ENCODE measurements around the gene INPP4A. TPM values are rescaled to one million over a fixed set of nuclear protein-coding genes. Genes with fewer than 3 reads are reported as not detected.

The INPP4A gene
- total RNA-seq, 1 donor, result 26.8 TPM

DNA sequence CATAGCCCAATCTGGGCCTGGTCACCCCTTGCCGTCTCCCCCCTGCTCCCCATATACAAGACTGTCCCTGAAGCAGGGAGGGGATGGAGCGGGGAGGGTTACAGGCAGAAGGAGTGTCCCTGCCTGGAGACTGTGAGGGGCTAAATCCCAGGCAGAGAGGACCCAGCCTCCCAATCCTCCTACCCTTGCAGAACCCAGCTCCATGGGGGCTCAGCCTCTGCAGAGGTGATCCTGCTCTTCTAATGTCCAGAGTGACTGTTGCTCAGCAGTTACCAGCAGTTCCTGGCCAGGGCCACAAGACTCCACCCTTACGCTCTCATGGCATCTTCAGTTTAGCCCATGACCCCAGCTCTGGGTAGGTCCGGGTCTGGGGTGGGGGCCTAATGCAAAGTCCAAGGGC, 105.5 kb downstream of the INPP4A start:
- no peak for DNase-seq (ENCODE audit: low read depth)
- TF ChIP-seq, protein P1, sequence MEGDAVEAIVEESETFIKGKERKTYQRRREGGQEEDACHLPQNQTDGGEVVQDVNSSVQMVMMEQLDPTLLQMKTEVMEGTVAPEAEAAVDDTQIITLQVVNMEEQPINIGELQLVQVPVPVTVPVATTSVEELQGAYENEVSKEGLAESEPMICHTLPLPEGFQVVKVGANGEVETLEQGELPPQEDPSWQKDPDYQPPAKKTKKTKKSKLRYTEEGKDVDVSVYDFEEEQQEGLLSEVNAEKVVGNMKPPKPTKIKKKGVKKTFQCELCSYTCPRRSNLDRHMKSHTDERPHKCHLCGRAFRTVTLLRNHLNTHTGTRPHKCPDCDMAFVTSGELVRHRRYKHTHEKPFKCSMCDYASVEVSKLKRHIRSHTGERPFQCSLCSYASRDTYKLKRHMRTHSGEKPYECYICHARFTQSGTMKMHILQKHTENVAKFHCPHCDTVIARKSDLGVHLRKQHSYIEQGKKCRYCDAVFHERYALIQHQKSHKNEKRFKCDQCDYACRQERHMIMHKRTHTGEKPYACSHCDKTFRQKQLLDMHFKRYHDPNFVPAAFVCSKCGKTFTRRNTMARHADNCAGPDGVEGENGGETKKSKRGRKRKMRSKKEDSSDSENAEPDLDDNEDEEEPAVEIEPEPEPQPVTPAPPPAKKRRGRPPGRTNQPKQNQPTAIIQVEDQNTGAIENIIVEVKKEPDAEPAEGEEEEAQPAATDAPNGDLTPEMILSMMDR (IDR thresholded peaks at IDR 0.05; ENCODE audit: insufficient read depth, low read depth, low read length), result no peak
- H3K4me3 ChIP-seq (ENCODE audit: low read depth, low read length), result no peak overlapping the region

DNA sequence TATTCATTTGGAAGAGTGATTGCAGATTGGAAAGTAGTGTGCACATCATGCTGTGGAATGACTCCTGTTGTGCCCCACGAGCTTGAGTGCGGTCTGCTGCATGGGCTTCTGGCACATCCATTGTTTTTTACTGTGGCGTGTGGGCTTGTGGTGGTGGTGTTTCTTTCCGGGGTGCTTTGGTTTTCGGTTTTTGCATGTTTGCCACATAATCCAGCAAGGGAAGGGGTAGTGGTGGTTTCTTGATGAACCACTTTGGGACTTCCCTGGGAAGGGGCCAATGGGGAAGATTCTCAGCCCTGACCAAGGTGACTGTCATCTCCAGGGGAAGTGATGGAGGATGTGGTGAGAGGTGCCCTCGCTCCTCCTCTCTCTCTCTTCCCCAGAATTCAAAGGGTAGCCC, 106.7 kb downstream of the INPP4A start:
- H3K4me3 ChIP-seq (ENCODE audit: low read depth, low read length), result no peak overlapping the region
- TF ChIP-seq, protein P1 (IDR thresholded peaks at IDR 0.05; ENCODE audit: insufficient read depth, low read depth, low read length), result no peak
- no peak for DNase-seq (ENCODE audit: low read depth)

DNA sequence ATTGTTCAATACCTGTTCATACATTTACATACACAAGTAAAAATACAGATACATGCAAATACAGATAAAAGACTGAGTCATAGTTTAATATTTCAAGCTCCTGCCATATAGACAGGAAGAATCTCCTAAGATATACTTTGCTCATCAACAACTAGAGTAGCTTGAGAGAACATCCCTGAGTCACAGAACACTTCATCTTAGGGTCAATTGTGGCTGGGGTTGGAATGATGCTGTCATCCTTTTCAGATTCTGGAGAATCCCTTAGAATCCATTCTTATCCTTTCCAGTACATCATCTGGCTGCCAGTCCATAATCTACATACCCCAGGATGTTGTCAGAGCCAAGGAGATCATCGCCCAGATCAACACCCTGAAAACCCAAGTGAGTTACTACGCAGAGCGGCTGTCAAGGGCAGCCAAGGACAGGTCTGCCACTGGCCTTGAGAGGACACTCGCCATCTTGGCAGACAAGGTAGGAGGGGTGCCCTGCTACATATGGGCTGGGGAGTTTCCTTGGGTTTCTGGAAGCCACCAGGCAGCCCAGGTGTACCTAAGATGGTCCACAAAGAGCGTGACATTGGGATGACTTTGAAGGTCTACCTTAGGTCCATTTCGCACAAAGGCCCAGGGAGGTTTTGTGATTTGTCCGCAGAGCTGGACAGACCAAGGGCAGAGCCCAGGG, 108.0 kb downstream of the INPP4A start:
- no peak overlapping the region for H3K4me3 ChIP-seq (ENCODE audit: low read depth, low read length)
- DNase-seq (ENCODE audit: low read depth), result peak; percentile 8
- TF ChIP-seq, protein P1 (IDR thresholded peaks at IDR 0.05; ENCODE audit: insufficient read depth, low read depth, low read length), result no peak

DNA sequence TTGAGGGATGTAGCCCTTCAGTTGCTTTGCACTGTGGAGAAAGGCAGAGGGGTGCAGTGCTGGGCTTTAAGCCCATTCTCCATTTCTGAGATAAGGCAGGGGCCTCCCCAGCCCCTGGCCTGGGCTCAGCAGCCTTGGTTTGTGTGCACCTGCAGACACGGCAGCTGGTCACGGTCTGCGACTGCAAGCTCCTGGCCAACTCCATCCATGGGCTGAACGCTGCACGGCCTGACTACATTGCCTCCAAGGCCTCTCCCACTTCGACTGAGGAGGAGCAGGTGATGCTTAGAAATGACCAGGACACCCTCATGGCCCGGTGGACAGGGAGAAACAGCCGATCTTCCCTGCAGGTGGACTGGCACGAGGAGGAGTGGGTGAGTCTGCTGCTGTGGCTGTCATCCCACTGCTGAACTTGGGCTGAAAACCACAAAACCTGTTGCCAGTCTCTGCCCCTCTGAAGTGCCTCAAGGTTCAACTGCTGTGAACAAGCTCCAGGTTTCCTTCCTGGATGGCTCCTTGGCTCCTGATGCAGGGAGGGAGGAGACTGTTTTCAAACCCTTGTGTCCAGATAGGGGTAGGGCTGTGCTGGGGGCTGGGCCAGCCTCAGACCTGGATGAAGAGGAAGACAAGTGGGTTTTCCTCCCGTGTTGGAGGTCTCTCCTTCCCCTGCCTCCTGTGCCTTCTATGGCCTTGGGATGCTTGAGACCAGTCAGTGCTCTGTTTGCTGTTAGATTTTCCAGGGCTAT, 109.6 kb downstream of the INPP4A start:
- TF ChIP-seq, protein P1 (IDR thresholded peaks at IDR 0.05; ENCODE audit: insufficient read depth, low read depth, low read length), result no peak
- DNase-seq (ENCODE audit: low read depth), result no peak
- H3K4me3 ChIP-seq (ENCODE audit: low read depth, low read length), result no peak overlapping the region

DNA sequence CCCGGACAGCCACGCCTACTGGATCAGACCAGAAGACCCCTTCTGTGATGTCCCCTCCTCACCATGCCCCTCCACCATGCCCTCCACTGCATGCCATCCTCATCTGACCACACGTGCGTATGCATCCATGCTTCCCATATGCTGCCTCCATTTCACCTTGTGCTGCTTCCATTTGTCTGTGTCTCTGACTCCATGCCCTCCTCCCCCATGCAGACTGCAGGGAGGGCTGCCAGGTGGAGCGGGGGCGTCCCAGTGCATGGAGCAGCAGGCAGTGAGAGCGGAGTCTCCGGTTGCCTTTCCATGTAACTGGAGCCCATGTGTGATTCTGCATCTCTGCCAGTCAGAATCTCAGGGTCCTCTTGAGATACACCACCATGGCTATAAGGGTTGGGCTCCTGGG, 111.0 kb downstream of the INPP4A start:
- H3K4me3 ChIP-seq (ENCODE audit: low read depth, low read length), result no peak overlapping the region
- TF ChIP-seq, protein P1 (IDR thresholded peaks at IDR 0.05; ENCODE audit: insufficient read depth, low read depth, low read length), result no peak
- DNase-seq (ENCODE audit: low read depth), result no peak

DNA sequence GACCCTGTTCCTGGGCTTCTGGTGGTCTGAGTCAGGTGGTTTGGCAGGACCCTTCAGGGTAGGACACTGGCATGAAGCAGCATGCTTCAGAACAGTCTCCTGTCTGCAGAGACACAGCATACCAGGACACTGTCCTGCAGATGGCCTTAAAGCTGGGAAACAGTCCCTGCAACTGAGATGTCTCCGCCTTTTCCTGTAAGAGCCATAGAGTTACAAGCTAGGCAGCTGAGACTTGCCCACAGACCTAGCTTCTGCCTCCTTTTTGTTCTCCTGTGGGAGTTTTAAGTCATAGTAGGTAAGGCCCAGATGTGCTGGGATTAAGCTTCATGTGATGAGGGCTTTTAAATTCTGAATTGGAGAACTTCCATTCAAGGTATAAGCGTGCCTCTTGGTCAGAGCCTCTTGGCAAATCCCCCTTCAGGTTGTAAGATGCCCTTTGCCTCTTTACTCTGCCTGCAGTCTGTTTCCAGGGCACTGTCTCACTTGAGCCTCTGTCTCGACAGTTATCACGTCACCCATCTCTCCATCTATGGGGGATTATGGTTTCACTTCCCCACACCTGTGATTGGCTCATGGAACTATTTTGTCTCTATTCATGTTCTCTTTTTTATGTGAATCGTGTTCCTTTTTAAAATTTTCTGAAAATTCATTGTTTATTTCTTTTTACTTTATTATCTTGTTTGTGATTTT, 111.8 kb downstream of the INPP4A start:
- no peak overlapping the region for H3K4me3 ChIP-seq (ENCODE audit: low read depth, low read length)
- no peak for DNase-seq (ENCODE audit: low read depth)
- TF ChIP-seq, protein P1 (IDR thresholded peaks at IDR 0.05; ENCODE audit: insufficient read depth, low read depth, low read length), result no peak

Data from fibroblast of villous mesenchyme (primary cell).